Breast epithelium (tissue), 3 donors: ENCODE measurements around the gene GALNT6.

ENCODE experiments used
- POLR2AphosphoS5 ChIP-seq, 3 donors: sonication (generic); formaldehyde crosslinking; IDR thresholded peaks; one replicate each; pipeline ENCODE4 v1.6.1; 2017; ENCODE audit warnings: antibody characterized with exemption in 3 of 3
- TF ChIP-seq, protein P1 (sequence below), 3 donors: fragments of 450-650 bp; IDR thresholded peaks; one replicate each; pipeline ENCODE4 v1.5.1; 2016 to 2017; ENCODE audit warnings: antibody characterized with exemption in 3 of 3, mild to moderate bottlenecking in 3 of 3, moderate library complexity in 3 of 3

DNA sequence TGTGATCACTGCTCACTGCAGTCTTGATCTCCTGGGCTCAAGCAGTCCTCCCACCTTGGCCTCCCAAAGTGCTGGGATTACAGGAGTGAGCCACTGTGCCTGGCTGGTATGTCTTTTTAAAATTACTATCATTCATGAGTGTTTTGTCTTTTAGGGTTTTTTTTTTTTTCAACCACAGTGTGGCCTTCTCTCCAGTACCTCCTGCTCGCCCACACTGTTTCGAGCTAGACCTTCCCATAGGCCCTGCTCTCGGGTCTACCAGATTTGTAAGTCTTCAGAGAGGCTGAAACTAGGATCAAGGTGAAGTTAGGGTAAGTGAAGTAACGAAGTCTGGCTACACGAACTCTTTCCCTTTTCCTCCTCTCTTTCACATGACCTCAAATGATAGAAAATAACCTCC, 68.8 kb downstream of the GALNT6 start:
- no peak for TF ChIP-seq POLR2AphosphoS5 (IDR thresholded peaks at IDR 0.05)
- TF ChIP-seq, protein P1, sequence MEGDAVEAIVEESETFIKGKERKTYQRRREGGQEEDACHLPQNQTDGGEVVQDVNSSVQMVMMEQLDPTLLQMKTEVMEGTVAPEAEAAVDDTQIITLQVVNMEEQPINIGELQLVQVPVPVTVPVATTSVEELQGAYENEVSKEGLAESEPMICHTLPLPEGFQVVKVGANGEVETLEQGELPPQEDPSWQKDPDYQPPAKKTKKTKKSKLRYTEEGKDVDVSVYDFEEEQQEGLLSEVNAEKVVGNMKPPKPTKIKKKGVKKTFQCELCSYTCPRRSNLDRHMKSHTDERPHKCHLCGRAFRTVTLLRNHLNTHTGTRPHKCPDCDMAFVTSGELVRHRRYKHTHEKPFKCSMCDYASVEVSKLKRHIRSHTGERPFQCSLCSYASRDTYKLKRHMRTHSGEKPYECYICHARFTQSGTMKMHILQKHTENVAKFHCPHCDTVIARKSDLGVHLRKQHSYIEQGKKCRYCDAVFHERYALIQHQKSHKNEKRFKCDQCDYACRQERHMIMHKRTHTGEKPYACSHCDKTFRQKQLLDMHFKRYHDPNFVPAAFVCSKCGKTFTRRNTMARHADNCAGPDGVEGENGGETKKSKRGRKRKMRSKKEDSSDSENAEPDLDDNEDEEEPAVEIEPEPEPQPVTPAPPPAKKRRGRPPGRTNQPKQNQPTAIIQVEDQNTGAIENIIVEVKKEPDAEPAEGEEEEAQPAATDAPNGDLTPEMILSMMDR (IDR thresholded peaks at IDR 0.05), result no peak
